Muscle layer of colon (tissue), 2 donors: ENCODE results near the gene LDLRAD4.
"Not testable (repeated sequence)": the region's sequence is repeated elsewhere in the genome, so short reads cannot be mapped to it uniquely, and the experiment has no call there.

Experiments
- H3K27ac ChIP-seq: one replicate; pipeline ENCODE4 v1.7.0; 2013; ENCODE audit warnings: low read depth, mild to moderate bottlenecking, low read length, moderate library complexity
- H3K27me3 ChIP-seq, 2 donors: one replicate each; pipeline ENCODE4 v1.7.0; 2013; ENCODE audit warnings: low read length in 2 of 2, mild to moderate bottlenecking in 2 of 2; ENCODE audit not compliant: insufficient read depth in 2 of 2, control insufficient read depth in 1 of 2
- H3K36me3 ChIP-seq: one replicate; pipeline ENCODE4 v1.7.0; 2013; ENCODE audit warnings: mild to moderate bottlenecking, low read length; ENCODE audit not compliant: insufficient read depth
- H3K4me1 ChIP-seq: one replicate; pipeline ENCODE4 v1.7.0; 2013; ENCODE audit warnings: mild to moderate bottlenecking, low read length; ENCODE audit not compliant: insufficient read depth
- H3K4me3 ChIP-seq, 2 donors: one replicate each; pipeline ENCODE4 v1.7.0; 2013; ENCODE audit warnings: low read length in 2 of 2, low read depth in 1 of 2, mild to moderate bottlenecking in 1 of 2, moderate library complexity in 1 of 2
- H3K9ac ChIP-seq: one replicate; pipeline ENCODE4 v1.7.0; 2013; ENCODE audit warnings: low read length
- H3K9me3 ChIP-seq: one replicate; pipeline ENCODE4 v1.7.0; 2013; ENCODE audit warnings: mild to moderate bottlenecking, low read length
- donor health status: abdominal sarcoma.
- donor health status: Adenocarcinoma of cecum.

Gene LDLRAD4

DNA sequence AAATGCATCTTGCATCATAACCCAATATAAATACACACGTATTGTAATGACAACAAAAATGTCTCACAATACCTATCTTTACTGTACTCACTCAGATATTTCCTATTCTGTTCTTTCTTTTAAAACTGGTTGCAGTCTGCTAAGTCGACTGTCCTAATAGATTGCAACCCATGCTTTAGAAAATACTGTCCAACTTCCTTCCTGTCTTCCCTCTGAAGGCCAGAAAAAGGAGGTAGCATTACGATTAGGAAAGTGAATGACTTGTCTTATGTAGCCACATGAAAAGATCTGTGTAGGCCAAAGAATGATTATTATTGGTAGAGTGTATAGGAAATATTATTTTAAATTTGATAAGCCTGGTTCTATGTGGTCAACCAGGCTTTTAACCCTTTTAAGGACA lies 373.7 kb downstream of the LDLRAD4 start:
- no peak overlapping the region for H3K27ac ChIP-seq
- H3K36me3 ChIP-seq: no peaks in the 10 kb centered on the region
- H3K4me3 ChIP-seq: no peak overlapping the region
- no peaks in the 10 kb centered on the region for H3K27me3 ChIP-seq
- peaks cover 6% of the 10 kb centered on the region for H3K9me3 ChIP-seq
- no peak overlapping the region for H3K9ac ChIP-seq
- H3K4me1 ChIP-seq: peaks cover 4% of the 10 kb centered on the region

DNA sequence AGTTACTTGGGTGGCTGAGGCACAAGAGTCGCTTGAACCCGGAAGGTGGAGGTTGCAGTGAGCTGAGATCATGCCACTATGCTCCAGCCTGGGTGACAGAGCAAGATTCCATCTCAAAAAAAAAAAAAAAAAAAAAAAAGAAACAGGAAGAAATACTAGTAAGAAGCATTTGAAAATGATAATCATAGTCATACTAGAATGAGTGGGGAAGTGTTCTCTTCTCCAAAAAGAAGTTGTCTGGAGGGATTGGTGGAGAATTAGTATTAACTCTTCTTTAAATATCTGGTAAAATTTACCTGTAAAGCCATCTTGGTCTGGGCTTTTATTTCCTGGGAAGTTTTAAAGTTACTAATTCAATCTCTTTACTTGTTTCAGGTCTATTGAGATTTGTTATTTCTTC lies 376.0 kb downstream of the LDLRAD4 start:
- Histone ChIP-seq H3K9me3 (peaks cover 14% of the 10 kb centered on the region), H3K9ac (no peak overlapping the region), H3K27ac (no peak overlapping the region), H3K4me1 (peaks cover 4% of the 10 kb centered on the region), H3K36me3 (no peaks in the 10 kb centered on the region), H3K4me3 (no peak overlapping the region), H3K27me3 (no peaks in the 10 kb centered on the region)

DNA sequence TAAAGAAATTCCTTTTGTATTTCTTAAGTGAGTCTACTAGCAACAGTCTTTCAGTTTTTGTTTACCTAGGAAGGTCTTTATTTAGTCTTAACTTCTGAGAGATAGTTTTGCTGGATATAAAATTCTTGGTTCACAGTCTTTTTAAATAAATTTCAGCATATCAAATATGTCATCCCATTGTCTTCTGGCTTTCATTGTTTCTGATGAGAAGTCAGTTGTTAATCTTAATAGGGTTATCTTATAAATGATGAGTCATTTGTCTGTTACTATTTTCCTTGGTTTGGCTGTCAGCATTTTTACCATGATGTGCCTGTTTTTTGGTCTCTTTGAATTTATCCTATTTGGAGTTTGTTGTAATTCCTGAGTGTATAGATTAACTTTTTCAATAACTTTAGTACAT lies 378.5 kb downstream of the LDLRAD4 start:
- Histone ChIP-seq H3K9me3 (peaks cover 14% of the 10 kb centered on the region), H3K36me3 (no peaks in the 10 kb centered on the region), H3K9ac (no peak overlapping the region), H3K4me3 (no peak overlapping the region), H3K27me3 (no peaks in the 10 kb centered on the region), H3K27ac (no peak overlapping the region), H3K4me1 (no peaks in the 10 kb centered on the region)

DNA sequence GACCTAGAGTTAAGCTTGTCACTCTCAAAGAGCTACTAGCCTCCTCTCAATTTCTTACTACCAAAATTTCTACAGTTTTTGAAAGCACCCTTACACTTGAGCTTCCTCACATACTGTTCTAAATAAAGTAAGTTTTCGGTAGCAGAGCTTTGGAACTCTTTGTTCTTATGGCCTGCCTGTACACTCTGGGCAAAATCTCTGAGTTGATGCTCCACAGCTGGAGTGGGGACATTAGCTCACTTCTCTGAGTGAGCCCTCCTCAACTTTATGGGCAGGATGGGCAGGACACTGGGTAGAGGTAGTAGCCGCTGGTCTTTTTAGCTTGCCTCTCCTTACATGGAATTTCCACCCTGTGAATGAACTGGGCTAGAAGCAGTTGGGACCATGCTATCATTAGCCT lies 380.0 kb downstream of the LDLRAD4 start:
- no peaks in the 10 kb centered on the region for H3K4me1 ChIP-seq
- peaks cover 14% of the 10 kb centered on the region for H3K9me3 ChIP-seq
- no peak overlapping the region for H3K9ac ChIP-seq
- no peak overlapping the region for H3K4me3 ChIP-seq
- no peaks in the 10 kb centered on the region for H3K27me3 ChIP-seq
- no peaks in the 10 kb centered on the region for H3K36me3 ChIP-seq
- H3K27ac ChIP-seq: no peak overlapping the region

DNA sequence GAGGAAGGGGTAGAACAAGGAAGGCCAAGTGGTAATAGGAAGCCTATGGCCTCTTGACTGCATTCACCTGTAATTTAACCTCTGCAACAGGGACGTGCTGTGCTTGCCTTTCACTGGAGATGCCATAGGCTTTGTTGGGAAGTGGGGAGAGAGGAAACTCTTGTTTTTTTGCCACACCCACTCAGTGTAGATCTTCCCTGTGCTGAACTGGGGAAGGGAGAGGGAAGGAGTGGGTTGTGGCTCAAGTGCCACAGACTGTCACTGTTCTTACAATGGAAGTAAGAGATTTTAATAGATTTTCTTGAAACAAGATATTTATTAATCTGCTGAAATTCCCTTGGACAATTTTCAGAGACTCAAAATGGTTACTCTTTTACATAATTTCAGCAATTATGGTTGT lies 380.5 kb downstream of the LDLRAD4 start:
- Histone ChIP-seq H3K27me3 (no peaks in the 10 kb centered on the region), H3K9ac (no peak overlapping the region), H3K4me3 (no peak overlapping the region), H3K4me1 (no peaks in the 10 kb centered on the region), H3K27ac (no peak overlapping the region), H3K36me3 (no peaks in the 10 kb centered on the region), H3K9me3 (peaks cover 14% of the 10 kb centered on the region)

DNA sequence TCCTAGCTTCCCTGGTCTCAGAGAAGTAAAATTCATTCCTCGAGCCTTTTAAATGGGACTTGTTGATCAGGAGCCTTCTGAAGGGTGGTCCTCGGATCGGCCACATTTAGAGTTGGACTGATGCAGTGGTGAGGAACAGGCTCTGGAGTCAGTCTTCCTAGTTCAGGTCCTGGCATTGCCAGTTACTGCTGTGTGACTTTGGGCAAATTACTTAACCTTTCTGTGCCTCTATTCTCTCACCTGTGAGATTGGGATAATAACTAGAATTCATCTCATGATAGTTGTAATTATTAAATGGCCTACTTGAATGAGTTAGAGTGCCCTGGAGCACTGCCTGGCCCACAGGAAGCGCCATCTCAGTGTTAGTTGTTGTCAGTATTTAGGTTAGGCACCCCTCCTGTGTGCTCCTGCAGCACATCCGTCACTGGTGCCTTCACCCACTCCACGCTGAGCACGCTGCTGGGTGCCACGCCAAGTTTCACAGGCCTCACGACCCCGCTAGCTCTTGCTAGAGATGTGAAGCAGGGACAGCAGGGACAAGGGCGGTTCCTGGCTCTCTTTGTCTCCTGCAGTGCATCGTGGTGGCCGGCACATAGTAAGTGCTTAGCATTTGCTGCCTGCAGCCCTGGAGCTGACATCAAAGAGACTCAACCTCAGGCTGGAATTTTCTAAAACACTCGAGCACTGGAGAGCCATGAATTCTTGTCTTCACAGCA lies 384.9 kb downstream of the LDLRAD4 start:
- no peak overlapping the region for H3K9ac ChIP-seq
- H3K27ac ChIP-seq: no peak overlapping the region
- no peaks in the 10 kb centered on the region for H3K4me1 ChIP-seq
- H3K36me3 ChIP-seq: no peaks in the 10 kb centered on the region
- no peaks in the 10 kb centered on the region for H3K27me3 ChIP-seq
- no peak overlapping the region for H3K4me3 ChIP-seq
- peaks cover 1% of the 10 kb centered on the region for H3K9me3 ChIP-seq

DNA sequence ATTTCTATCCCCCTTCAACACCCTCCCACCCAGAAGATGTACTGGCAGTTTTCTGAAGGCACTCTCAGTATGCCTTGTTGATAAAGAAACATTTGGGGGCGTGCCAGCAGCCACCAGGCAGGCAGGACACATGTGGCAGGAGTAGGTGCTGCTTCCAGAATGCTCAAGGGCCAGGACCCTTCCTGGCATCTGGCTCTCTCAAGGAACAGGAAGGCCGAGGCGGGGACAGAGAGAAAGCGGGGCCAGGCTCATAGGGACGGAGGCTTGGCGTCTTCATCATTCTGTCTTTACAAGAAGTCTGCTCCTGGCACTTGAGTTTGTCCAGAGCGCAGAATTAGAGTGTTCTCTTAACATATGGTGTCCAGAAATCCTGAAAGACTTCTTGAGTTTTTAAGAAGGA lies 386.2 kb downstream of the LDLRAD4 start:
- Histone ChIP-seq H3K27me3 (no peaks in the 10 kb centered on the region), H3K9me3 (no peaks in the 10 kb centered on the region), H3K4me1 (no peaks in the 10 kb centered on the region), H3K9ac (no peak overlapping the region), H3K27ac (no peak overlapping the region), H3K4me3 (no peak overlapping the region), H3K36me3 (no peaks in the 10 kb centered on the region)

DNA sequence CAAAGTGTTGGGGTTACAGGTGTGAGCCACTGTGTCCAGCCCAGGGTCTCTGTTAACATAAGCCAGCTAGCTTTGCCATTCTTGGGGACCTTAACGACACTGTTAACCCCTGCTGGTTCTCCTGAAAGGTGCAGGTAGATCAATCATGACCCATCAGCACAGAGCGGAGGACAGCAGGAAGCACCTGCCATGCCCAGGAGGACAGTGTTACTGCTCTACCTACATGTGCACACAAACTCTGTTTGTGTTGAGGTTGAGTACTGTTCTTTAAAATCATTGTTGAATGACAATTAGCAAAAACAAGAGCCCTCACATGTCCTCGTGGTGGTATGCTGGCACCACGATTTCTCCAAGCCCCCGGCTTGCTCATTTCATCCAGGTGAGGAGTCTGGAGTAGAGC lies 386.9 kb downstream of the LDLRAD4 start:
- no peaks in the 10 kb centered on the region for H3K9me3 ChIP-seq
- H3K4me1 ChIP-seq: peaks cover 2% of the 10 kb centered on the region
- no peaks in the 10 kb centered on the region for H3K27me3 ChIP-seq
- H3K27ac ChIP-seq: no peak overlapping the region
- H3K36me3 ChIP-seq: no peaks in the 10 kb centered on the region
- H3K4me3 ChIP-seq: no peak overlapping the region
- H3K9ac ChIP-seq: no peak overlapping the region

DNA sequence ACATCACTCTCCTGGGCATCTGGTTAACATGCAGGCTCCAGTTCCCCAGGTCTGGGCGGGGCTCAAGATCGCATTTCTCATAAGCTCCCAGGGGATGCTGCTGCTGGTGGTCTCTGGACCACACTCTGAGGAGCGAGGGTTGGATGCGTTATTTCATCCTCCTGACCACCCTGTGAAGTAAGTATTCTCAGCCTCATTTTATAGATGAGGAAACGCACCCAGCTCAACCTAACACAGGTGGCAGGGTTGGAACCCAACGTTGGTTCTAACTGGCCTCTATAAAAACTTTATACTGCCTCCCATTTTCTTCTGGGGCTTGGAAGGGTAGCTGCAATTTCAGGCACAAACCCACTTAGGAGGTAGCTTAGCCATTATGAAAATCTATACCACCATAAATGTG lies 387.3 kb downstream of the LDLRAD4 start:
- Histone ChIP-seq H3K9me3 (no peaks in the 10 kb centered on the region), H3K4me3 (no peak overlapping the region), H3K9ac (no peak overlapping the region), H3K36me3 (no peaks in the 10 kb centered on the region), H3K4me1 (peaks cover 7% of the 10 kb centered on the region), H3K27ac (no peak overlapping the region), H3K27me3 (no peaks in the 10 kb centered on the region)

DNA sequence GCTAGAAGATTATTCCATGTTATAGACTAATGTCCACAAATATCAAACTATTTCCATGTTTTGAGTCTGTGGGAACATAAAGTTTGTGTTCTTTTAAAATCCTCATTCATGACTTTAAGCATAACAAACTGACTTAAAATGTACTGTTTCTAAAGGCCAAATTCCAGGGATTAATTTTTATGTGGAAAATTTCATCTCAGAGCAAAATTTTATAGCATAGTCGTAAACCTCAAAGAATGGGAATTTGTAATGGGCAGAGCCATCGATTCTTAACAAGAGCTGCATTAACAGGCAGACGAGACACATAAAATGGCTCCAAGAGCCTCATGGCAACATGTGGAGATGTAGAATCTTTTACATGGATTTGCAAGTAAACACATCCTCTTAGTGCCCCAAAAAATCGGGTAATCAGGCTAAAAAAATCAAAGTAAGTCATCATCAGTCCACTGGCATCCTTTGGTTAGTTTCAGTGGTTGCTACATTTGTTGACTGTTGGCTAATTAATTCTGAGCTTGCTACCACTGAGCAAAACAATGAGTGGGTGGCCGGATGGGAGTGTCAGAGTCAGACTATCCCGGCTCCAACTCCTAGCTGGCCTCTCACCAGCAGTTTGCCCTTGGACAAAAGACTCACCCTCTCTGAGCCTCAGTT lies 388.2 kb downstream of the LDLRAD4 start:
- Histone ChIP-seq H3K4me3 (no peak overlapping the region), H3K9ac (no peak overlapping the region), H3K9me3 (no peaks in the 10 kb centered on the region), H3K4me1 (peaks cover 11% of the 10 kb centered on the region), H3K27ac (no peak overlapping the region), H3K27me3 (no peaks in the 10 kb centered on the region), H3K36me3 (no peaks in the 10 kb centered on the region)

DNA sequence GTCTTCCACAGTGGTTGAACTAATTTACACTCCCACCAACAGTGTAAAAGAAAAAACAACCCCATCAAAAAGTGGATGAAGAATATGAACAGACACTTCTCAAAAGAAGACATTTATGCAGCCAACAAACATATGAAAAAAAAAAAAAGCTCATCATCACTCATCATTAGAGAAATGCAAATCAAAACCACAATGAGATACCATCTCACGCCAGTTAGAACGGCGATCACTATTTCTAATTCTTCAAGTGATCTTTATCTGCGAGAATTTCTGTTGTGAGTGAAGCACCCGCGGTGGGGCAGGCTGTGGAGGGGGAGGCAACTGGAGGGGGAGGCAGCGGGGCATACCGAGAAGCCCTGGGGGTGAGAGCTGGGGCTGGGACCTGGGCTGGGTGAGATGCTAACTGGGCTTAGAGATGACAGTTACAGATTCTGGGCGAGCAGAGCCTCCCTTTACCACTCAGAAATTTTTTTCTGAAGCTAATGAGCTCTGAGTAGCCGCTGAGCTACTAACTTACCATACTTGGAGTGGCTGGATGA lies 389.5 kb downstream of the LDLRAD4 start:
- not testable (repeated sequence) for H3K9ac ChIP-seq, H3K27ac ChIP-seq, H3K4me3 ChIP-seq, H3K27me3 ChIP-seq, H3K36me3 ChIP-seq, H3K9me3 ChIP-seq
- peaks cover 11% of the 10 kb centered on the region for H3K4me1 ChIP-seq
